Effector memory CD8-positive, alpha-beta T cell (primary cell): Measurements from ENCODE around the gene VTI1A.
"Not testable (repeated sequence)": the region's sequence is repeated elsewhere in the genome, so short reads cannot be mapped to it uniquely, and the experiment has no call there.

ENCODE experiments used
- ATAC-seq: fragments of 150-1000 bp; cut with Tn5 transposase; replicated peaks from 2 replicates; pipeline ENCODE4 v1.10.0; 2021; ENCODE audit warnings: mild to moderate bottlenecking, moderate library complexity
- DNase-seq, 3 experiments: peaks; one replicate each; pipeline ENCODE4 v3.0.0; 2021
- H3K27ac Mint-ChIP-seq, 2 donors: one replicate each; pipeline ENCODE4 v1.8.0; 2022; ENCODE audit warnings: mild to moderate bottlenecking in 2 of 2, mixed read lengths in 2 of 2, moderate library complexity in 2 of 2
- H3K27me3 Mint-ChIP-seq, 2 donors: one replicate each; pipeline ENCODE4 v1.8.0; 2022; ENCODE audit warnings: mixed read lengths in 2 of 2
- H3K36me3 Mint-ChIP-seq: one replicate; pipeline ENCODE4 v1.8.0; 2022; ENCODE audit warnings: mild to moderate bottlenecking, moderate library complexity, mixed read lengths; ENCODE audit not compliant: insufficient read depth
- H3K4me1 Mint-ChIP-seq, 2 donors: one replicate each; pipeline ENCODE4 v1.8.0; 2022; ENCODE audit warnings: low read depth in 2 of 2, mixed read lengths in 2 of 2
- H3K4me3 Mint-ChIP-seq, 2 donors: one replicate each; pipeline ENCODE4 v1.8.0; 2022; ENCODE audit warnings: mild to moderate bottlenecking in 2 of 2, mixed read lengths in 2 of 2, moderate library complexity in 2 of 2
- H3K9me3 Mint-ChIP-seq, 2 donors: one replicate each; pipeline ENCODE4 v1.8.0; 2022; ENCODE audit warnings: mixed read lengths in 2 of 2

Gene VTI1A

DNA sequence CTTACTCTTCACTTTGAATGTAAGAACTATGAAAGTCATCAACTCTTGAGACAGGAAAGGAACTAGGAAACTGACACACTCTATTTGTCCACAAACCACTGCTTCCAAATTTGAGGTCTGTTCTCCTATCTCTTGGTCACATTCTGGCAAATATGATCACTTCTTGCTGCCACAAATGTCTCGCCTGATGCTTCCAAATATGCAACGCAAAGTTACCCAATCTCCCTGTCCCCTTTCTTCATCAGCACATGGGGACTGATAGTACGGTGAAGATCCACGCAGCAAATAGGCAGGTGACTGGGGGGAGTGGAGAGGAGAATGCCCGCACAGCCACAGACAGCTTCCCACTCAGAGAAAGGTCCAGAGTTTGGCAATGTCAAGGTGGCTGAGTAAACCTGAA lies 410.5 kb downstream of the VTI1A start:
- H3K9me3 Mint-ChIP-seq, result no peaks in the 10 kb centered on the region
- DNase-seq (no peak), ATAC-seq (no peak)
- no peaks in the 10 kb centered on the region for H3K4me1 Mint-ChIP-seq
- no peak overlapping the region for H3K27ac Mint-ChIP-seq
- H3K27me3 Mint-ChIP-seq, result peaks cover 0 to 6% of the 10 kb centered on the region in 2 donors
- H3K4me3 Mint-ChIP-seq, result no peak overlapping the region
- H3K36me3 Mint-ChIP-seq, result peaks cover under 1% of the 10 kb centered on the region

DNA sequence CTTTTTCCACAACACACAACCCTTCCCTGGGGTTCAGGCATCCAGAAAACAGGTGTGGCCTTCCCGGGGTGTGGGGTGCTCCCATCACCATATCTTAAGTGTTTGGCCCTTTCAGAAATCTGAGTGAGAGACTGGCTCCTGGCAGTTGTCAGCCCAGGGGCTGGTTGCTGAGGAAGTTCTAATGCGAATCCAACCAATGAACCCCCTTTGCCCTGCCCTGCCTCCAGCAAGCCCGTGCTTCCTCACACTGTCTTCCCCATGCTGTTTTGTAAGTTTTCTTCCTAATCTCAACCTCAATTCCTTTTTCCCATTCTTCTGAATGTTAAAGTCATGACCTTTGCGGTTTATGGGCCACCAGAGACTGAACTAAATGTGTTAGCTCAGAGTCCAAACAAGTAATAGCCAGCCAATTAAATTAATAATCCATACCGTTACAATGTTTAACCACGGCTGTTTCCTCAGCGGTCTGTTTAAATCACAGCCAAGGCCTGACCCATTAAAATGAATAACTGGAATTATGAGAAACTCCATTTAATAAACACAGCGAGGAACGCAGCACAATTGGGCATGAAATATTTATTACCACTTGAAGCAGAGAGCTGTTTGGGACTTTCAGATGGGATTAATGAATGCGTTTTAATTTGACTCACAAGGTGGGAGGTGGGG lies 412.1 kb downstream of the VTI1A start:
- H3K36me3 Mint-ChIP-seq, result no peaks in the 10 kb centered on the region
- H3K27me3 Mint-ChIP-seq, result peaks cover 0 to 6% of the 10 kb centered on the region in 2 donors
- H3K27ac Mint-ChIP-seq, result no peak overlapping the region
- no peaks in the 10 kb centered on the region for H3K9me3 Mint-ChIP-seq
- no peaks in the 10 kb centered on the region for H3K4me1 Mint-ChIP-seq
- no peak overlapping the region for H3K4me3 Mint-ChIP-seq
- DNase-seq (no peak), ATAC-seq (no peak)

DNA sequence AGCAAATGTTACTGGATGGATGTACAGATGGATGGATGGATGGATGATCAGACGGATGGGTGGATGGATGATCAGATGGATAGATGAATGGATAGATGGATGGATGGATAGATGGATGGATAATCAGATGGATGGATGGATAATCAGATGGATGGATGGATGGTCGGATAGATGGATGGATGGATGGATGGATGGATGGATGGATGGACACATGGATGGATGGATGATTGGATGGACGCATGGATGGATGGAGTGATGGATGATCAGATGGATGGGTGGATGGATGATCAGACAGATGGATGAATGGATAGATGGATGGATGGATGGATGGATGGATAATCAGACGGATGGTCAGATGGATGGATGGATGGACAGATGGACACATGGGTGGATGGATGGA lies 412.8 kb downstream of the VTI1A start:
- ATAC-seq (no peak), DNase-seq (no peak)
- peaks cover 0 to 6% of the 10 kb centered on the region in 2 donors for H3K27me3 Mint-ChIP-seq
- H3K36me3 Mint-ChIP-seq, result no peaks in the 10 kb centered on the region
- H3K4me1 Mint-ChIP-seq, result no peaks in the 10 kb centered on the region
- H3K9me3 Mint-ChIP-seq, result peaks cover 0 to 2% of the 10 kb centered on the region in 2 donors
- H3K4me3 Mint-ChIP-seq, result no peak overlapping the region
- no peak overlapping the region for H3K27ac Mint-ChIP-seq

DNA sequence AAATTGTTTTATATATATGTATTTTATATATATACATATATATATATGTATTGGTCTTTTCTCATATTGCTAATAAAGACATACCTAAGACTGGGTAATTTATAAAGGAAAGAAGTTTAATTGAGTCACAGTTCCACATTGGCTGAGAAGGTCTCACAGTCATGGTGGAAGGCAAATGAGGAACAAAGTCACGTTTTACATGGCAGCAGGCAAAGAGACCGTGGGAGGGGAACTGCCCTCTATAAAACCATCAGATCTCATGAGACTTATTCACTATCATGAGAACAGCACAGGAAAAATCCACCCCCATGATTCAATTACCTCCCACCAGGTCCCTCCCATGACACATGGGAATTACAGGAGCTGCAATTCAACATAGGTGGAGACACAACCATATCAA lies 416.4 kb downstream of the VTI1A start:
- H3K4me3 Mint-ChIP-seq, H3K4me1 Mint-ChIP-seq, DNase-seq, H3K27me3 Mint-ChIP-seq, H3K27ac Mint-ChIP-seq, H3K9me3 Mint-ChIP-seq, H3K36me3 Mint-ChIP-seq, ATAC-seq: not testable (repeated sequence)
